GM19467 (cell line): ENCODE measurements around the gene SLC26A8.
"Not testable (repeated sequence)": the region's sequence is repeated elsewhere in the genome, so short reads cannot be mapped to it uniquely, and the experiment has no call there.

Experiments used
- ATAC-seq: cut with Tn5 transposase; IDR thresholded peaks from one replicate; pipeline ENCODE4 v1.9.1; 2021; ENCODE audit warnings: mild to moderate bottlenecking, moderate library complexity; ENCODE audit not compliant: unreplicated experiment

SLC26A8 gene

DNA sequence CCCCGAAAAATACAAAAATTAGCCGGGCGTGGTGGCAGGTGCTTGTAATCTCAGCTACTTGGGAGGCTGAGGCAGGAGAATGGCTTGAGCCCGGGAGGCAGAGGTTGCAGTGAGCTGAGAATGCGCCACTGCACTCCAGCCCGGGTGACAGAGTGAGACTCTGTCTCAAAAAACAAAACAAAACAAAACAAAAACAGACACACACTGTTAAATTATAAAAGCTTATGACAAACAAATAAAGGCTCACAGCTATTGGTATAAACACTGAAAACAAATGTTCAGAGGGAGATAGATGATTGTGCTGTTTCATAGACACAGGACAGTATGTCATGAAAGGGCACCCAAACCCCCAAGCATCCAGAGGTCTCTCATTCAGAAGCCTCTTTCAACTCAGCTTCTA lies 107.5 kb downstream of the SLC26A8 start:
- ATAC-seq: not testable (repeated sequence)

DNA sequence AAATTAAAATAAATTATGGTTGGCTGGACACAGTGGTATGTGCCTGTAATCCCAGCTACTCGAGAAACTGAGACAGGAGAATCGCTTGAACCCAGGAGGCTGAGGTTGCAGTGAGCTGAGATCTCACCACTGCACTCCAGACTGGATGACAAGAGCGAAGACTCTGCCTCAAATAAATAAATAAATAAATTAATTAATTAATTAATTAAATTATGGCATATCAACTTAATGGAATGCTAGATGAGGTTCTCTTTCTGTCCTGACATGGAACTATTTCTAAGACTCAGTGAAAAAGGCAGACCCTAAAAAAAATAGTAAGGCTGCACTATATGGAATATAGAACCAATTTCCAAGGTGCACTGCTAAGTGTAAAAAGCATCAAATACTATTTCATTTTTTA lies 108.4 kb downstream of the SLC26A8 start:
- no peak for ATAC-seq

DNA sequence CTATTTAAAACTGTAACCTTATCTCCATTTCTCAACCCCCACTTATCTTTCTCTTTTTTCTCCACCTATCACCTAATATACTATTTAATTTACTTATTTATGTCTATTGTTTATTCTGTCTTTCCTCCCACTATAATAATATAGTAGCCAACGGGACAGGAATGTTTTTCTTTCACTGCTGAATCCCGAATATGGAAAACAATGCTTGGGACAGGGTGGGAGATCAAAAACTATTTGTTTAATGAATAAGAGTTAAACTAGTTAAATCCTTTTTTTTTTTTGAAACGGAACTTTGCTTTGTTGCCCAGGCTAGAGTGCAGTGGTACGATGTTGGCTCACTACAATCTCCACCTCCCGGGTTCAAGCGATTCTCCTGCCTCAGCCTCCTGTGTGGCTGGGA lies 109.9 kb downstream of the SLC26A8 start:
- ATAC-seq: no peak

DNA sequence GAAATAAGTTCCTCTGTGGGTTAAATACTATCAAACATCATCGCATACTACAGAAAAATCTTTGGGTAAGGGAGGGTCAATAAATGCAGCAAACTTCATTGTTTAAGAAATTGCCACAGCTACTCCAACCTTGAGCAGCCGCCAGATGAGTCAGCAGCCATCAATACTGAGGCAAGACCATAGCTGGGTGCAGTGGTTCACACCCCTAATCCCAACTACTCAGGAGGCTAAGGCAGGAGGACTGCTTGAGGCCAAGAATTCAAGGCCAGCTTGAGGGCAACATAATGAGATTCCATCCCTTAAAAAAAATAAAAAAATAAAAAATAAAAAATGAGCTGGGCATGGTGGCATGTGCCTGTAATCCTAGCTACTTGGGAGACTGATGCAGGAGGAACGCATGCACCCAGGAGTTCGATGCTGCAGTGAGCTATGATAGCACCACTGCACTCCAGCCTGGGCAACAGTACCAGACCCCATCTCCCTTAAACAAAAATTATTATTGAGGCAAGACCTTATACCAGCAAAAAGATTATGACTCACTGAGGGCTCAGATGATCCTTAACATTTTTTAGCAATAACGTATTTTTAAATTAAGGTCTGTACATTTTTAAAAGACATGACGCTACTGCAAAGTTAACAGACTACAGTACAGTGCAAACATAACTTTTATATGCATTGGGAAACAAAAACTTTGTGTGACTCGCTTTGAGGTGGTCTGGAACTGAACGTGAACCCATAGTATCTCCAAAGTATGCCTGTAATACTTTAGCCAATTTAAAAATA lies 112.4 kb downstream of the SLC26A8 start:
- ATAC-seq: no peak

DNA sequence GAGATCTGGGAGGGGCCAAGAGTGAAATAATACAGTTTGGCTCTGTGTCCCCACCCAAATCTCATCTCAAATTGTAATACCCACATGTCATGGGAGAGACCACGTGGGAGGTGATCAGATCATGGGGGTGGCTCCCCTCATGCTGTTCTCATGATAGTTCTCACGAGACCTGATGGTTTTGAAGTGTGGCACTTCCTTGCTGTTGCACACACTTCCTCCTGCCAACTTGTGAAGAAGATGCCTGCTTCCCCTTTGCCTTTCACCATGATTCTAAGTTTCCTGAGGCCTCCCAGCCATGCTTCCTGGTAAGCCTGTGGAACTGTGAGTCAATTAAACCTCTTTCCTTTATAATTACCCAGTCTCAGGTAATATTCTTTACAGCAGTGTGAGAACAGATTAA lies 114.9 kb downstream of the SLC26A8 start:
- not testable (repeated sequence) for ATAC-seq

DNA sequence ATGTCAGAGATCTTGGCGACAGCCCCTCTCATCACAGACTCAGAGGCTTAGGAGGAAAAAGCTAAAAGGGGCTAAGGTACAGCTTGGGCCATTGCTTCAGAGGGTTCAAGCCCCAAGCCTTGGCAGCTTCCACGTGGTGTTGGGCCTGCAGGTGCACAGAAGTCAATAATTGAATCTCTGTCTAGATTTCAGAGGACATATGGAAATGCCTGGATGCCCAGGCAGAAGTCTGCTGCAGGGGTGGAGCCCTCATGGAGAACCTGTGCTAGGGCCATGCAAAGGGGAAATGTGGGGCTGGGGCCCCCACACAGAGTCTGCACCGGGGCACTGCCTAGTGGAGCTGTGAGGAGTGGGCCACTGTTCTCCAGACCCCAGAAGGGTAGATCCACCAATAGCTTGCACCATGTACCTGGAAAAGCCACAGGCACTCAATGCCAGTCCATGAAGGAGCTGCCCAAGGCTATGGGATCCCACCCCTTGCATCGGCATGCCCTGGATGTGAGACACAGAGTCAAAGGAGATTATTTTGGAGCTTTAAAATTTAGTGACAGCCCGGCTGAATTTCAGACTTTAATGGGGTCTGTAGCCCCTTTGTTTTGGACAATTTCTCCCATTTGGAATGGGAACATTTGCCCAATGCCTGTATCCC lies 115.6 kb downstream of the SLC26A8 start:
- ATAC-seq: not testable (repeated sequence)

DNA sequence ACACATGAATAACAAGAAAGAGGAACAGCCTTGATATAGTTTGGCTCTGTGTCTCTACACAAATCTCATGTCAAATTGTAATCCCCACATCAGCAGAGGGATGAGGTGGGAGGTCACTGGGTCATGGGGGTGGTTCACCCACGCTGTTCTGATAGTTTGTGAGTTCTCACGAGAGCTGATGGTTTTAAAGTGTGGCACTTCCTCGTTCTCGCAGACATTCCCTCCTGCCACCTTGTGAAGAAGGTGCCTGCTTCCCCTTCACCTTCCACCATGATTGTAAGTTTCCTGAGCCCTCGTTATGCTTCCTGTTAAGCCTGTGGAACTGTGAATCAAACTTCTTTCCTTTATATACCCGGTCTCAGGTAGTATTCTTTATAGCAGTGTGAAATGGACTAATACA lies 116.7 kb downstream of the SLC26A8 start:
- ATAC-seq: no peak

DNA sequence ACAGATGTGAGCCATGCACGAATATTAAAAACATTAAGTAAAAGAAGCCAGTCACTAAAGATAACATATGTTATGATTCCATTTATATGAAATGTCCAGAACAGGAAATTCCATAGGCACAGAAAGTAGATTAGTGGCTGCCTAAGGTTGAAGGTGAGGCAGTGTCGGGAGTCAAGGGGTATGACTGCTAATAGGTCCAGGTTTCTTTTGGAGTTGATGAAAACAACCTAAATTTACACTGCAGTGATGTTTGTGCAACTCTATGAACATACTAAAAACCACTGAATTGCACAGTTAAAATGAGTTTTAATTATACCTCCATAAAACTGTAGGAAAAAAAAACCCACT lies 118.0 kb downstream of the SLC26A8 start:
- no peak for ATAC-seq

DNA sequence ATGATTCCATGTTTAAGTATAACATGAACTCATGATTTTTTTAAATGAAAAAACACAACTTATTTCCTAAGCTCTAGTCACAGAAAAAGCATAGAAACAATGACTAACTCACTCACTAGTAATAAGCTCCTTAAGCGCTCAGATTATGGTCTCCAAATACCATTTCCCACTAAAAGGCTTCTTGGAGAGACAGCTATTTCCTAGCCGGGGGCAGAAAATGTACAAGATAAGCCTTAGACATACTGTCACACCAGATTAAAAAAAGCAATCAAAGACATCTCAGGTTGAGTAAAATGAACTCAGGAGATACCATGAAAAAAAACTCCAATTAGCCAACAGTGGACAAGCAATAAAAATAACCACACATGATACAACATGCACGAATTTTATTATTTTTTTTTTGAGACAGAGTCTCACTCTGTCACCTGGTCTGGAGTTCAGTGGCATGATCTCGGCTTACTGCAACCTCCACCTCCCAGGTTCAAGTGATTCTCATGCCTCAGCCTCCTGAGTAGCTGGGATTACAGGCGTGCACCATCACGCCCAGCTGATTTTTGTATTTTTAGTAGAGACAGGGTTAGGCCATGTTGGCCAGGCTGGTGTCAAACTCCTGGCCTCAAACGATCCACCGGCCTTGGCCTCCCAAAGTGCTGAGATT lies 118.5 kb downstream of the SLC26A8 start:
- no peak for ATAC-seq

DNA sequence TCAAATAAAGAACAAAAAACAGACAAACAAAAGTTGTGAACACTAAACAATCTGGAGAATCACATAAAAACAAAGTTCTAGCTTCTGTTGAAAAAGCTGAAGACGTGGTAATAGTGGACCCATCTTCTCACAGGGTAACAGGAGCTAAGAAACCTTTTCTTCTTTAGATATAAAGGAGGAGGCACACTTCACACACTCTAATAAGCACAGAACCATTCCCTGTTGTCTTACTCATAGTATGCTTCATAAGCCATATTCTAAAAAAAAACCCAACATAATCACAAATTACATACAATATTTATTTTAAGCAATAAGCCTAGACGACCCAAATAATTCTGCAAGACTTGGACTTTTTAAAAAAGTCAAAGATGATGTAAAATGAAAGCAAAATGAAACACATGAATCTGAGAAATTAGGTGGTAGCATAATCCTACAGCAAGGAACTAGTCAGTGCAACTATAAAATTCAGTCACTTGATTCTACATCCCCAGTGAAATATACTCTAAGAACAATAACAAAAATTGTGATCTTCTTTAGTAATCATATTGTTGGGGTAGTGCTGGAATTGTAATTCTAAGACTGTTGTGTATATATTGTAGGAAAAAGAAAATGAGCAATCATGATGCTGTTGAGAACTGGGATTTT lies 119.2 kb downstream of the SLC26A8 start:
- no peak for ATAC-seq

DNA sequence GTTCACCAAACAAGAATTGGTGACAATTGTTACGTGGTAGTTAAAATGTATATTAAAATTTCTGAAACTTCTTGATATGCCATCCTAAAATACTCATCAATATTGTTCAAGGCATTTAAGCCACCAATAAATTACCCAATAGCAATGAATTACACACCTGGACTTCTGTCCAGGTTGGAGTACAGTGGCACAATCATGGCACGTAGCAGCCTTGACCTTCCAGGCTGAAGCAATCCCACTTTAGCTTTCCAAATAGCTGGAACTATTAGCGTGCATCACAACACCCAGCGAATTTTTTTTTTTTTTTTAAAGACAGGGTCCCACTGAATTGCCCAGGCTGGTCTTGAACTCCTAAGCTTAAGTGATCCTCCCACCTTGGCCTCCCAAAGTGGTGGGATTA lies 120.8 kb downstream of the SLC26A8 start:
- ATAC-seq: no peak

DNA sequence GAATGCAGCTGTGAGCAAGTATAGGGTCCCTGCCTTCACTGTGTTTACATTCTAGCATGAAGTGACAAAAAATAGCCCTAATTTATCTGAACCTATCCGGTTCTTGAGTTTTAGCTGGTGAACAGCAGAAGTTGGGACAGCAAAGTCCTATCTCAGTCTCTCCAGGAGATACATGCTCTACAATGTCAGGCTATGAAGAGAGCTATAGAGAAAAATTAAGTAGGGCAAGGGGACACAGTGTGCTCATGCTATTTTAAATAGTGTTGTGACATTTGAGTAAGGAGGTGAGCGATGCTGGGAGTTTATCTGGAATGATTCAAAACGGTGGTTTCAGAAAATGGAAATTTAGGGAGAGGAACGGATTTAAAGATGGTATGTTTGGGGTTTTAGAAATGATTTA lies 124.0 kb downstream of the SLC26A8 start:
- no peak for ATAC-seq

DNA sequence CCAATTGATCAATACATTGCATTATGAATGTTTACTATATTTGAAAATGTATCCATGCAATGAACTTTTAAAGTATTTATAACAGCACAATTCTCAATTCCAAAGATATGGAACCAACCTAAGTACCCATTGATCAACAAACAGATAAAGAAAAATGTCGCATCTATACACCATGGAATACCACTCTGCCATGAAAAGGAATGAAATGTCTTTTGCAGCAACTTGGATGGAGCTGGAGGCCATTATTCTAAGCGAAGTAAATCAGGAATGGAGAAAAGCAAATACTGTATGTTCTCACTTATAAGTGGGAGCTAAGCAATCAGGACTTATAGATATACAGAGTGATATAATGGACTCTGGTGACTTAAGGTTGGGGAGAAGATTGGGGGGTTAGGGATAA lies 126.4 kb downstream of the SLC26A8 start:
- ATAC-seq: no peak

DNA sequence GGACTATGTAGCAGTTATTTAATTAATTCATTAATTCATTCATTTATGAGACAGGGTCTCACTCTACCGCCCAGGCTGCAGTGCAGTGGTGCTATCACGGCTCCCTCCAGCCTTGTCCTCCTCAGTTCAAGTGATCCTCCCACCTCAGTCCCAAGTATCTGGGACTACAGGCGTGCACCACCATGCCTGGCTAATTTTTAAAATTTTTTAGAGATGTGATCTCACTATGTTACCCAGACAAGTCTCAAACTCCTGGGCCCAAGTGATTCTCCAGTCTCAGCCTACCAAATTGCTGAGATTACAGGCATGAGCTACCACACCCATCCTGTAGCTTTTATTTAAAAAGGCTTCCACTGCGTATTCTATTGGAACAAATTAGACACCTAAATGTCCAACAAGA lies 127.0 kb downstream of the SLC26A8 start:
- no peak for ATAC-seq

DNA sequence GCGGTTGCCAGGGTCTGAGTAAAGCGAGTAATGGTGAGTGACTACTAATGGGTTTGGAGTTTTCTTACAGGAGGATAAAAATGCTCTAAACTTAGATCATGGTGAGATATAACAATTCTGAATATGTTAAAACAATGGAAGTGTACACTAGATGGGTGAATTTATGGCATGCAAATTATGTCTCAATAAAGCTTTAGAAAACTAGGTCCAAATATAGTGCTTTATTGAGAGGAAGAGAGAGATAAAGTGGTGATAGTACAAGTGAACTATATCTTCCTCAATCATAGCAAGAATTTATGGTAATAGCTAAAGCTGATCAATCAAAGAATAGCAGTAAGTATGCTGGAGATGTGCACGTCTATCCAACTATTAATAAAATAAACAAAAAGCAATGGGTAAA lies 127.4 kb downstream of the SLC26A8 start:
- ATAC-seq: no peak

DNA sequence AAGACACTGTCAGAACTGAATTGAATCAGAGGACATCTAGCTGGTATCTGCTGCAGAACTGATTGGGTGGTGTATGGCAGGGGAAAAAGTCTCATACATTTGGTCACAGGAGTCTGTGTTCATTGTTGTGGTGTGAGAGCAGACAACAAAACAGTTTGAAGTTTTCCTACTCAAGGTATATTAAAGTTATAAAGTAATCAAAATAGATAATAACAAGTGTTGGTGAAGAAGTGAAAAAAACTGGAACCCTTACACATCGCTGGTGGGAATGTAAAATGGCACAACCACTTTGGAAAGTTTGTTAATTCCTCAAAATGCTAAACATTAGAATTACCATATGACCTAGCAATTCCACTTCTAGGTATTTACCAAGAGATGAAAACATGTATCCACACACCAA lies 128.2 kb downstream of the SLC26A8 start:
- ATAC-seq: no peak

DNA sequence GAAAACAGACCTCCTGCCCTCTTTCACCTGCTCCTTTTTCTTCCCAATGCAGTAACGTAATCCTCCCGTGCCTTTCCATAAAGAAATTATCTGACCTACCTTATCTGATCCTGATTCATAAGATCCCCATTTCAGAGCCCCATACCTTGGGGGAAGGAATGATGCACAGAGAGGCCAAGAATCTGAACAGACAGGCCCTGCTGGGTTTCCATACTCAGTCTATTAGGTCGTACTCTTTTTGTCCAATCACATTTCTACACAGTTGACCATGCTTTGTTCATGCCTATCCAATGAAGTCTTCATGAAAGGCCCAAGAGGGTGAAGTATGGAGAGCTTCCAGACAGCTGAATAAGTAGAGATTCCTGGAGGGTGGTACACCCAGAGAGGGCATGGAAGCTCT lies 128.9 kb downstream of the SLC26A8 start:
- no peak for ATAC-seq

DNA sequence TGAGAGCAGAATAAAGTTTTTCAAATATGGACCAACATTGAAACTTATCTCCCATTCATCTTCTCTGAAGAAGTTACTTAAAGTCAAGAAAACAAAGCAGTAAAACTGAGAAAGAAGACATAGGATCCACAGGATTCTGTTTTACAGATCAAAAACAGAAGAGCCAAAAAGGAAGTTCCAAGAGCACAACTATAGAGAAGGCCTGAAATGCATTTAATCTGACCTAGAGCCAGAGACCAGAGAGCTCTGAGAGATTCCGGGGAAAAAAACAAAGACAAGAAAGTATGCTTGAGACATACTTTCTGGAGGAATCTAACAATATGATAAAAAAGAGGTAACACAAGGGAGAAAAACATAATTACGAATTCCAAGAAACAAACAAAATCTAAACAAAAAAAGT lies 129.7 kb downstream of the SLC26A8 start:
- no peak for ATAC-seq
